Body of pancreas (tissue), 4 donors: ENCODE measurements around the gene DND1. TPM values are rescaled to one million over a fixed set of nuclear protein-coding genes. Genes with fewer than 3 reads are reported as not detected.

ENCODE experiments used
- ATAC-seq: fragments of 150-250 bp; one replicate; pipeline ENCODE4 v1.9.1; 2016
- DNase-seq, 4 donors: peaks; one replicate each; pipeline ENCODE4 v3.0.0-alpha.2; 2019
- H3K27ac ChIP-seq, 4 donors: fragments of 200-600 bp; sonication (generic); 1 replicate in 3 of 4; 2 replicates in 1 of 4; pipeline versions ENCODE4 v1.5.1 to v1.6.1; 2016 to 2019; ENCODE audit warnings: mild to moderate bottlenecking in 1 of 4, mixed read lengths in 1 of 4, moderate library complexity in 1 of 4
- H3K27me3 ChIP-seq, 2 donors: fragments of 200-600 bp; sonication (generic); one replicate each; pipeline ENCODE4 v1.6.0; 2016; ENCODE audit warnings: mild to moderate bottlenecking in 1 of 2
- H3K36me3 ChIP-seq, 2 donors: fragments of 200-600 bp; sonication (generic); replicated peaks in 1 of 2; 2 replicates each; pipeline ENCODE4 v1.5.1; 2016; ENCODE audit warnings: low read depth in 2 of 2; ENCODE audit not compliant: insufficient read depth in 1 of 2
- H3K4me1 ChIP-seq: fragments of 200-600 bp; sonication (generic); one replicate; pipeline ENCODE4 v1.6.0; 2016
- H3K4me3 ChIP-seq, 2 donors: fragments of 200-600 bp; sonication (generic); 1 replicate in 1 of 2; 2 replicates in 1 of 2; pipeline ENCODE4 v1.5.1; 2016 to 2019
- H3K9me3 ChIP-seq, 3 donors: fragments of 200-600 bp; sonication (generic); 1 replicate in 2 of 3; 2 replicates in 1 of 3; pipeline ENCODE4 v1.5.1; 2016
- CTCF ChIP-seq, 7 experiments: fragments of 450-650 bp in 4 of 7; fragments of 200-600 bp in 3 of 7; sonication (generic) in 3 of 7; IDR thresholded peaks; one replicate each; pipeline ENCODE4 v1.5.1; 2016 to 2019; ENCODE audit warnings: antibody characterized with exemption in 7 of 7
- POLR2A ChIP-seq, 3 donors: fragments of 450-650 bp; IDR thresholded peaks; one replicate each; pipeline ENCODE4 v1.6.1; 2016; ENCODE audit warnings: antibody characterized with exemption in 3 of 3, mild to moderate bottlenecking in 2 of 3
- WGBS, 2 donors: methylation state at CpG; one replicate each; pipeline ENCODE4 v1.1.5; 2017; 5-methylcytosine and 5-hydroxymethylcytosine counted together
- intact Hi-C: fragments of 100-400 bp; cut with DNase I; formaldehyde crosslinking; loops from one replicate; pipeline ENCODE4 v1.15.1; 2023
- total RNA-seq, 2 donors: library from RNA; depleted of rRNA; stranded (reverse); fragments of >200 nt; gene quantifications; one replicate each; pipeline ENCODE4 v1.1.0, GENCODE V29; 2016

The DND1 gene
- total RNA-seq, 2 donors from 2014 or later, result 1.8 to 2.6 TPM

- Histone ChIP-seq H3K9me3 (no peaks in the 10 kb centered on the region), H3K27ac (no peak overlapping the region), H3K27me3 (no peaks in the 10 kb centered on the region), H3K36me3 (no peaks in the 10 kb centered on the region), H3K4me1 (peaks cover 37% of the 10 kb centered on the region), H3K4me3 (no peak overlapping the region)
- no peak for DNase-seq
- ATAC-seq, result no peak
- intact Hi-C loops, result no loop called here
- 63 to 76% methylated on average over 10 of the region's 10 CpGs for WGBS, 2 donors
- TF ChIP-seq POLR2A (IDR thresholded peaks at IDR 0.05), result no peak
Observed at GRCh38 chr5:140637371-140638100, 35.8 kb downstream of the DND1 start.

- intact Hi-C loops, result no loop called here
- Histone ChIP-seq H3K27me3 (no peaks in the 10 kb centered on the region), H3K4me1 (peaks cover 40% of the 10 kb centered on the region), H3K9me3 (no peaks in the 10 kb centered on the region), H3K36me3 (no peaks in the 10 kb centered on the region), H3K27ac (no peak overlapping the region), H3K4me3 (no peak overlapping the region)
- DNase-seq, result no peak
- WGBS, 2 donors, result 79 to 86% methylated on average over 8 of the region's 8 CpGs
- no peak for ATAC-seq
- no peak for TF ChIP-seq POLR2A (IDR thresholded peaks at IDR 0.05)
- no peak for TF ChIP-seq CTCF (IDR thresholded peaks at IDR 0.05)
Observed at GRCh38 chr5:140635291-140636257, 37.8 kb downstream of the DND1 start.

GRCh38 chr5:140634103-140634502, 39.3 kb downstream of the DND1 start:
- H3K36me3 ChIP-seq, result no peaks in the 10 kb centered on the region
- DNase-seq (no peak), ATAC-seq (no peak)
- WGBS, 2 donors, result 33 to 41% methylated on average over 3 of the region's 3 CpGs
- H3K27ac ChIP-seq, result peak overlapping the region in 1 of 4 donors; percentile 81
- H3K4me1 ChIP-seq, result peaks cover 30% of the 10 kb centered on the region
- H3K4me3 ChIP-seq, result no peak overlapping the region
- no peaks in the 10 kb centered on the region for H3K27me3 ChIP-seq
- intact Hi-C loops, result no loop called here
- no peaks in the 10 kb centered on the region for H3K9me3 ChIP-seq
- TF ChIP-seq POLR2A (IDR thresholded peaks at IDR 0.05) (no peak), CTCF (IDR thresholded peaks at IDR 0.05) (no peak)

GRCh38 chr5:140633501-140633900, 39.9 kb downstream of the DND1 start:
- intact Hi-C loops, result no loop called here
- no peaks in the 10 kb centered on the region for H3K27me3 ChIP-seq
- no peak overlapping the region for H3K4me3 ChIP-seq
- no peaks in the 10 kb centered on the region for H3K9me3 ChIP-seq
- WGBS, 2 donors, result 60 to 87% methylated on average over 2 of the region's 2 CpGs
- no peaks in the 10 kb centered on the region for H3K36me3 ChIP-seq
- DNase-seq, result no peak
- H3K4me1 ChIP-seq, result peaks cover 26% of the 10 kb centered on the region
- ATAC-seq, result no peak
- no peak for TF ChIP-seq POLR2A (IDR thresholded peaks at IDR 0.05)
- peak overlapping the region in 3 of 4 donors; percentile 58 to 81 (median 78) for H3K27ac ChIP-seq

GRCh38 chr5:140633021-140633471, 40.3 kb downstream of the DND1 start, which contains the start of gene CD14:
CD14 (minus strand) TSS chr5:140633175; CDS start chr5:140633071, 104 bp downstream.
- peaks cover 21% of the 10 kb centered on the region for H3K4me1 ChIP-seq
- WGBS, 2 donors, result 9% methylated on average over 16 of the region's 16 CpGs
- DNase-seq (peak; percentile 32 to 75 (median 43)), ATAC-seq (peak; percentile 26)
- H3K27me3 ChIP-seq, result no peaks in the 10 kb centered on the region
- H3K36me3 ChIP-seq, result no peaks in the 10 kb centered on the region
- no peaks in the 10 kb centered on the region for H3K9me3 ChIP-seq
- TF ChIP-seq POLR2A (IDR thresholded peaks at IDR 0.05) (peak in 1 of 3 donors; percentile 56), CTCF (IDR thresholded peaks at IDR 0.05) (no peak)
- intact Hi-C loops, result no loop called here
- peak within 1 kb of the TSS; percentile 23 to 64 for H3K4me3 ChIP-seq
- H3K27ac ChIP-seq, result peak within 1 kb of the TSS; percentile 27 to 81 (median 68)
